Esophagus (tissue), 2 donors: ENCODE data around the gene STAT6. TPM values are rescaled to one million over a fixed set of nuclear protein-coding genes. Genes with fewer than 3 reads are reported as not detected.

Experiments used
- H3K27ac ChIP-seq, 2 donors: one replicate each; pipeline ENCODE4 v1.5.1; 2013; ENCODE audit warnings: low read depth in 2 of 2, mild to moderate bottlenecking in 2 of 2, inconsistent platforms in 1 of 2, low read length in 1 of 2, moderate library complexity in 1 of 2
- H3K27me3 ChIP-seq, 2 donors: one replicate each; pipeline ENCODE4 v1.6.1; 2013; ENCODE audit warnings: low read length in 2 of 2, control low read depth in 1 of 2, mild to moderate bottlenecking in 1 of 2; ENCODE audit not compliant: insufficient read depth in 2 of 2, control insufficient read depth in 1 of 2
- H3K36me3 ChIP-seq, 2 donors: one replicate each; pipeline ENCODE4 v1.6.1; 2013; ENCODE audit warnings: low read length in 1 of 2; ENCODE audit not compliant: control insufficient read depth in 2 of 2, insufficient read depth in 2 of 2
- H3K4me1 ChIP-seq, 2 donors: one replicate each; pipeline ENCODE4 v1.6.1; 2013; ENCODE audit warnings: low read length in 1 of 2; ENCODE audit not compliant: control insufficient read depth in 2 of 2, insufficient read depth in 2 of 2
- H3K4me3 ChIP-seq, 2 donors: one replicate each; pipeline ENCODE4 v1.5.1; 2013; ENCODE audit warnings: low read length in 2 of 2, mild to moderate bottlenecking in 2 of 2, low read depth in 1 of 2, moderate library complexity in 1 of 2
- H3K9me3 ChIP-seq, 2 donors: one replicate each; pipeline ENCODE4 v1.6.1; 2013; ENCODE audit warnings: mild to moderate bottlenecking in 2 of 2, low read depth in 1 of 2, low read length in 1 of 2, moderate library complexity in 1 of 2; ENCODE audit not compliant: control insufficient read depth in 2 of 2, insufficient read depth in 1 of 2
- WGBS, 2 donors: extraction: QIAGEN DNeasy Blood & Tissue Kit; methylation state at CpG; one replicate each; pipeline ENCODE4 v1.1.7; 2013; 5-methylcytosine and 5-hydroxymethylcytosine counted together
- polyA plus RNA-seq, 2 donors: library from polyadenylated mRNA; stranded (reverse); fragments of 200-250 nt; gene quantifications; one replicate each; pipeline ENCODE4 v1.2.3, GENCODE V29; 2013
- donor health status: healthy with polysubstance abuse.
- donor health status: Bipolar disorder and iron deficiency.

Gene STAT6
- polyA plus RNA-seq, 2 donors = 101 to 145 TPM

DNA sequence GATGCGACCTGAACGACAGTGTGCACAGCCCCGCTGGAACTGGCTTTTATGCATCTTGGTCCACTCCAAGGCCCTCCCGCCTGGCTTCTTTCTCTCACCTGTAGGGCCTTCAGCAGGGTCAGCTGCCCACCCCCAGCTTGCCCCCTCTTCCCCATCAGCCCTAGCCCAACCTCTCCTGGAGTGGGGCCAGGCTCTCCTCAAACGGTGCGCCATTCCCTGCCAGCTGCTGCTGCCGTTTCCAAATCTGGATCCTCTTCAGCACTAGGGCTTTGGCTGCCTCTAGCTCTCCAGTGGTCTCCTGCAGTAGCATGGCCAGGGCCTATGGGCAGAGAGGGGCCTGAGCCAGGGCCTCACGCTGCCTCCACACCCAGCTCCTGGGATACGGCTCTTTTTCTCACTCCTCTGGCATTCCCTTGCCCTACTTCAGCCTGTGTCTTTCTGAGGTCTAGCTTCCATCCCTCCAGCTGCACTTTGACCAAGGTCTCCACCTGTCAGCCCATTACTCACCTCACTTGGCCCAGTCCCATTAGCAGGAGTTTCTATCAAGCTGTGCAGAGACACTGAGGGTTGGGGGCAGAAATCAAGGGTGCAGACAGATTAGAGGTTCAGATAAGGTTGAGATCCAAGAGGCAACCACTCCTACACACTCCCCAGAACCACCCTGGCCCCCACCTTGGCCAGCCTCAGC, 5.0 kb downstream of the STAT6 start:
- Histone ChIP-seq H3K36me3 (peaks cover 26 to 32% of the 10 kb centered on the region in 2 donors), H3K4me1 (peaks cover 4 to 7% of the 10 kb centered on the region in 2 donors), H3K4me3 (no peak overlapping the region), H3K27ac (no peak overlapping the region), H3K9me3 (no peaks in the 10 kb centered on the region), H3K27me3 (no peaks in the 10 kb centered on the region)
- 71% methylated on average over 9 of the region's 9 CpGs for WGBS, 2 donors

DNA sequence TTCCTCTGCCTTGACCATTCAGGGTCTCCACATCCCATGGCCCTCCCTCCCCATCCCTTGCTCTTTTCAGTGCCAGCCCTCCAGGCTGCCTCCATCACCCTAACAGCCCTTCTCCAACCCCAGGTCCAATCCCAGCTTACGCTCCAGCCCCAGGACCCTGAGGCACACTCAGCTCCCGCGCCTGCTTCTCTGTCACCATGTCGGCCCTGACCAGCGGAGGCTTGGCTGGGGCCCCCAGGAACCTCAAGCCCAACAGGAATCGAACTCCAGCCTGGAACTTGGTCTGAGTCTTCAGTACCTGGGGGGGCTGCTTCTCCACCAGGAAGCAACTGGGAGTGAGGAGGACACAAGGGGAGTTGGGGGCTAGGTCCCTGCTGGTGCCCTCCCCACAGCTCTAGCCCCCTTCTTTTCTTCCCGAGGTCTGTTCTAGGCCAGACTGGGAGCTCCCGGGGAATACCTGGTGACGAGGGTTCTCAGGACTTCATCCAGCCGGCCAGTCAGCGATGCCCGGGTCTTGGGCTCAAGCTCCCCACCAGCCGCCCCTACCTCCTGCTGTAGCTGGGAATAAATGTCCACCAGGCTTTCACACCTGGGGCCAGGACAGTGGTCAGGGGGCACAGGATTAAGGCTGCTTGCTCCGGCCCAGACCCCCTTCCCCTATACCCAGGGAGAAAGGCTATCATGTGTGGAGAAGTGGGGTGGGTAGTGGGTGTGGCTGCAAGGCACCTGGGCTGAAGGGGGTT, 6.0 kb downstream of the STAT6 start:
- no peak overlapping the region for H3K27ac ChIP-seq
- H3K27me3 ChIP-seq = no peaks in the 10 kb centered on the region
- peaks cover 4 to 7% of the 10 kb centered on the region in 2 donors for H3K4me1 ChIP-seq
- H3K4me3 ChIP-seq = no peak overlapping the region
- H3K9me3 ChIP-seq = no peaks in the 10 kb centered on the region
- 91 to 92% methylated on average over 14 of the region's 14 CpGs for WGBS, 2 donors
- H3K36me3 ChIP-seq = peaks cover 26 to 32% of the 10 kb centered on the region in 2 donors

DNA sequence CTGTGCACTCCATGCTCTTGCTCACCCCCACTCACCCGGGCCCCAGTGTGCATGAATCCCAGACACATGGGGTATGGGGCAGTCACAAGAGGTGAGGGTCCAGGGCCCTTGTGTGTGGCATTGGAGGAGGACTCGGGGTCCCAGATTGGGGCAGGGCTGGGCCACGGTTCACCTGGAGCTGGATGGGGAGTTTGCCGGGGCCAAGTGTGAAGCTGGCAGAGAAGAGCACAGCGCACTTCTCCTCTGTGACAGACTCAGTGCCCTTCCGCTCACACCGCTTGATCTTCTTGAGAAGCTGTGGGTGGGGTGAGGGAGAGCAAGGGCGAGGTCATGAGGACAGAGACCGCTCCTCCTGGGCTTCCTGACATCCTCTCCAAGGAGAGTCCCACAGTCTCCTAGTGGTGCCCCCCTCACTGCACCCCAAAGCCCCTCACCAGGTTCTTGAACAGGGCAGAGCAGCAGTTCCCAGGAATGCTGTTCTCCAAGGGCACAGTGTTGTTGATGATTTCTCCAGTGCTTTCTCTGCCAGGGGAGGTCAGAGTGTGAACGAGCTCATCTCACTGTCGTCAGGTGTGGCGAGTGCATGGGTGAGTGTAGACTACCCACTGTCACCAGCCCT, 6.8 kb downstream of the STAT6 start:
- no peaks in the 10 kb centered on the region for H3K27me3 ChIP-seq
- no peaks in the 10 kb centered on the region for H3K9me3 ChIP-seq
- H3K4me3 ChIP-seq = no peak overlapping the region
- H3K27ac ChIP-seq = peak overlapping the region in 1 of 2 donors; percentile 9
- 93 to 97% methylated on average over 12 of the region's 12 CpGs for WGBS, 2 donors
- peaks cover 32 to 37% of the 10 kb centered on the region in 2 donors for H3K36me3 ChIP-seq
- peaks cover 7 to 9% of the 10 kb centered on the region in 2 donors for H3K4me1 ChIP-seq

DNA sequence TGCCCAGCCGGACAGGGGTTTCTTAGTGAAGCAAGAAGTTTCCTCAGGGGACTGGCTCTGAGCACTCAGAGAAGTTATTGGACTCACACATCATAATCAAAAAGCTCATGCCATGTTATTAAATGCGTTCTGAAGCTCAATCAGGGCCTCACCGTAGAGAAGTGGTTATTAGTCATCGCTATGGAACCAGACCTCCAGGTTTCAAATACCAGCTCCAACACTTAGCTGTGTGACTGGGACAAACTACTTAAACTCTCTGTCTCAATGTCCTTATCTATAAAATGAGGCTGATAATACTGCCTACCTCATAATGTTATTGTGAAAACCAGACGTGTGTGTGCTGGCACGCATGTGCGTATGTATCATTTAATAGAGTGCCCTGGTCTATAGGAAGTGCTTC, 7.3 kb downstream of the STAT6 start:
- peaks cover 7 to 12% of the 10 kb centered on the region in 2 donors for H3K4me1 ChIP-seq

DNA sequence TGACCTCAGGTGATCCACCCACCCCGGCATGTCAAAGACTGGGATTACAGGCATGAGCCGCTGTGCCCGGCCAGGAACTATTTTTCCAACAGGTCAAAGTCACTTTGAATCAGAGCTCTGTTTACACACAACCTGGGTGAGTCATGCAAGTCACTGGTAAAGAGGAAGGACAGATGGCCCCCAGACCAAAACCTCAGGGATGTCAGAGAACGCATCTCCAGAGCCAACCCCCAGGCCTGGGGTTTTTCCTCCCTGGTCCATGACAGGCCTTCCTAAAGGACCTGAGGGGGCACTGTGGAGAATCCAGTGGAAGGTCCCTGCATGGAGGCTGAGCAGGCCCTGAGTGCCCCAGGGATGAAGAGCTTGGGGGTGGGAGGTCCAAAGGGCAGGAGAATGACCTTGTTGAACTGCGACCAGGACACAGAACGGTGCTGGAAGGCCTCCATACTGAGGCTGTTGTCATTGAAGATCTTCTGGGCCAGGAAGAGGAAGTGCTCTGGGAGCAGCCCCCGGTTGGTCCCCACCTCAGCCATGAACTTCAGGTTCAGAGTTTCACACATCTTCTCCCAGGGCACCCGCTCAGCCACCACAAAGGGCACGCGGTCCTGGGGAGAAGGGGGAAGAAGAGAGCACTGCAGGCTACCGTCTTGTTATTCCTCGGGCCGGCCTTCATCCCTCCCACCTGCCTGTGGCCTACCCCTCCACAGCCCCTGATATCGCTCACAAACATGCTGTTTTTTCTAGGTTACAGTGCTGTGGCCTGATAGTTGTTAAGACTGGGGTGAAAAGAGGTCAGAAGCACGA, 9.1 kb downstream of the STAT6 start:
- WGBS, 2 donors = 62 to 78% methylated on average over 12 to 15 of the region's 15 CpGs
- peaks cover 0 to 15% of the 10 kb centered on the region in 2 donors for H3K4me1 ChIP-seq
- H3K27ac ChIP-seq = peak overlapping the region in 1 of 2 donors; percentile 68
- no peaks in the 10 kb centered on the region for H3K9me3 ChIP-seq
- H3K36me3 ChIP-seq = peaks cover 28 to 51% of the 10 kb centered on the region in 2 donors
- no peaks in the 10 kb centered on the region for H3K27me3 ChIP-seq
- no peak overlapping the region for H3K4me3 ChIP-seq

More for the DNA sequence above, 7.3 kb downstream of the STAT6 start:
- Histone ChIP-seq H3K27ac (no peak overlapping the region), H3K36me3 (peaks cover 32 to 43% of the 10 kb centered on the region in 2 donors), H3K4me3 (no peak overlapping the region), H3K27me3 (no peaks in the 10 kb centered on the region), H3K9me3 (no peaks in the 10 kb centered on the region)
- WGBS, 2 donors = 86 to 88% methylated on average over 7 of the region's 7 CpGs

DNA sequence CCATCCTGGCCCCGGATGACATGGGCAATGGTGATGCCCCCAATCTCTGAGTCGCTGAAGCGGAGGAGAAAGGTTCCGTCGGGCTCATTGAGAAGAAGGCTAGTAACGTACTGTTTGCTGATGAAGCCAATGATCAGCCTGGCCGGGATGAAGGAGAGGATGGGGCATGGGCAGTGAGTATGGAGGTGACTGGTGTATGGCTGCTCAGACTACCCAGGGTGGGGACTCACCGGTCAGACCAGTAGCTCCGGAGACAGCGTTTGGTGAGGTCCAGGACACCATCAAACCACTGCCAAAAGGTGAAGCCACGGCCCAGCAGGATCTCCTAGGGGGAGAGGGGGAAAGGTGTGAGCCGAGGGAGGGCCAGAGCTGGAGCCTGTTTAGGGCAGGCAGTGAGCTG, 11.4 kb downstream of the STAT6 start:
- H3K4me1 ChIP-seq = peaks cover under 1 to 27% of the 10 kb centered on the region in 2 donors
- no peak overlapping the region for H3K4me3 ChIP-seq
- H3K27ac ChIP-seq = peak overlapping the region; percentile 29 to 87
- no peaks in the 10 kb centered on the region for H3K9me3 ChIP-seq
- H3K27me3 ChIP-seq = no peaks in the 10 kb centered on the region
- 76 to 79% methylated on average over 12 of the region's 12 CpGs for WGBS, 2 donors
- peaks cover 11 to 36% of the 10 kb centered on the region in 2 donors for H3K36me3 ChIP-seq

DNA sequence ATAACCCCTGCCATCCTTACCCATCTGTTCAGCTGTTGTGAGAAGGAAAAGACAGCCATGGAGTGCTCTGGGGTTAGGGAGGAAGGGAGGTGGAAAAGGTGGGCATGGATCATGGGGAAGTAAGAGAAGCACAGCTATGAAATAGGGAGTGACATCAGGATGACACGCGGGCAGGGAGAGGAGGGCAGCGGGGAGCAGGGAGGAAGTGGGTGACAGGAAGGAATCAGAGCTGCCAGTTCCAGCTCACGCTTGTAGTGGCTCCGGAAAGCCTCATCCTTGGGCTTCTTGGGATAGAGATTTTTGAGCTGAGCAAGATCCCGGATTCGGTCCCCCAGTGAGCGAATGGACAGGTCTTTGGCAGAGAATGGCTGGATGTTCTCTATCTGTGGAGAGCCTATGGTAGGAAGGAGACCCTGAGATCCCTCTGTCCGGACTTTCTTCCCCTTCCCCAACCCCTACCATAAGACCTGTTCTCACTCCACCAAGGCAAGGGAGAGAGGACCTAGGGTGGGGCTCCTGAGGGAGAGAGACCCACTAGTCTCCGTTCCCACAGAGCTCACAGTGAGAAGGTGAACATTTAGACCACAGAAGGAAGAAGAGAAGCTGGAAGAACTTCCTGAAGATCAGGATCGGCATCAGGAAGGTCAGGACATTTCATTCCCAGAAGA, 12.0 kb downstream of the STAT6 start:
- Histone ChIP-seq H3K27me3 (no peaks in the 10 kb centered on the region), H3K9me3 (no peaks in the 10 kb centered on the region), H3K4me3 (no peak overlapping the region), H3K4me1 (peaks cover 5 to 33% of the 10 kb centered on the region in 2 donors), H3K27ac (peak overlapping the region; percentile 38 to 87), H3K36me3 (peaks cover 7 to 33% of the 10 kb centered on the region in 2 donors)
- WGBS, 2 donors = 68 to 72% methylated on average over 11 of the region's 11 CpGs

DNA sequence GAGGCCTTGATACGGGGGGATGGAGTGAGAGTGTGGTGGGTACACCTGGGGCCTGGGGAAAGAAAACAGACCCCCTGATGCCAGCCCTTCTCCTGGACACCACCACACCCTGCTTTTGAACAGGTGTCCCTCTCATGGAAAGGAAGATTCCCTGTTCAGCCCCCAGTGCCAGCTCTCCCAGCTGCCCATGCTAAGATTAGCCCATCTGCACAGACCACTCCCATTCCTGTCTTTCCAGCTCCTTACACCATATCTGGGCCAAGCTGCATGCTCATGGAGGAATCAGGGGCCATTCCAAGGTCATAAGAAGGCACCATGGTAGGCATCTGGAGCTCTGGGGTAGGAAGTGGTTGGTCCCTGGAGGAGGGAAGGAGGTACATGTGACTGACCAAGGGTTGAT, 12.6 kb downstream of the STAT6 start:
- no peak overlapping the region for H3K4me3 ChIP-seq
- H3K27me3 ChIP-seq = no peaks in the 10 kb centered on the region
- peaks cover 5 to 36% of the 10 kb centered on the region in 2 donors for H3K4me1 ChIP-seq
- WGBS, 2 donors = 73 to 84% methylated on average over 1 of the region's 1 CpG
- H3K27ac ChIP-seq = peak overlapping the region; percentile 38 to 87
- H3K36me3 ChIP-seq = peaks cover 7 to 33% of the 10 kb centered on the region in 2 donors
- no peaks in the 10 kb centered on the region for H3K9me3 ChIP-seq

DNA sequence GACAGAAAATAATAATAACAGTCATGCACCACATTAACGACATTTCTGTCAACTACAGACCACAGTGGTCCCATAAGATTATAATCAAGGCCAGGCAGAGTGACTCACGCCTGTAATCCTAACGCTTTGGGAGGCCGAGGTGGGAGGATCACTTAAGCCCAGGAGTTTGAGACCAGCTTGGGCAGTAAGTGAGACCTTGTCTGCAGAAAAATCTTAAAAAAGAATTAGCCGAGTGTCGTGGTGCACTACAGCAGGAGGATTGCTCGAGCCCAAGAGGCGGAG, 13.7 kb downstream of the STAT6 start:
- Histone ChIP-seq H3K4me1 (peaks cover 5 to 40% of the 10 kb centered on the region in 2 donors), H3K27ac (peak overlapping the region in 1 of 2 donors; percentile 44), H3K4me3 (no peak overlapping the region), H3K36me3 (peaks cover 7 to 35% of the 10 kb centered on the region in 2 donors), H3K27me3 (no peaks in the 10 kb centered on the region), H3K9me3 (no peaks in the 10 kb centered on the region)
- 83 to 84% methylated on average over 8 of the region's 8 CpGs for WGBS, 2 donors
